Cardiac septum (tissue), 1 donor: ENCODE results near the gene ANKRD11. TPM values are rescaled to one million over a fixed set of nuclear protein-coding genes. Genes with fewer than 3 reads are reported as not detected.
A peak's percentile ranks its signal among the peaks of the same experiment; 100 is the strongest.
"Not testable (repeated sequence)": the region's sequence is repeated elsewhere in the genome, so short reads cannot be mapped to it uniquely, and the experiment has no call there.

Source experiments
- DNase-seq: peaks from one replicate; pipeline ENCODE4 v3.0.0-alpha.2; 2020; ENCODE audit warnings: low spot score
- intact Hi-C: fragments of 100-400 bp; cut with DNase I; formaldehyde crosslinking; loops from one replicate; pipeline ENCODE4 v1.14.0; 2022
- total RNA-seq: library from RNA; stranded (reverse); fragmentation: NEBNext Ultra II Directional; extraction: Animal tissue kit (Norgen Biotek cat#: 25700); gene quantifications from one replicate; pipeline ENCODE4 v1.2.1, GENCODE V29; 2021
- donor health status: DM: no; HTN: no; CAD: no.

ANKRD11 gene
- total RNA-seq, 1 donor from 2014 or later, result 77.9 TPM

DNA sequence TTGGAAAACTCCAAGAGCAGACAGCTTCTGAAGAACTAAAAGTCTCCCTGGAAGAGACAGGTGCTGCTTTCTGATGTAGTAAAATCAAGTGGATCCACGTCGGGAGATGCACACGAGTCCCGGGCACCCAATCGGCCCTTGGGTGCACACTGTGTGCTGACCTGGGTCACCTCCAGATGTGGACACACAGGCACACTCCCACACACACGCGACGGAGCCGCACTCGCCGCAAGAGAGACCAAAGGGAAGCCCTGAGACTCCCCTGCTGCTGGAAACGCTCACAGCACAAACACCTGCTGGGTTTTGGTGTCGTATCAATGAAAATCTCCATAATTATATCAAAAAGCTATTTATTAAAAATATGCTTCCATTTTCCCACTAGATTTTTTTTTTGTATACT is 94.2 kb downstream of the ANKRD11 start:
- no peak for DNase-seq
- intact Hi-C loops, result loop anchor here (5.0 kb wide), 1 partner anchor 91 kb away; no protein-coding TSS in a partner anchor

- intact Hi-C loops, result loop anchor here (5.0 kb wide), 1 partner anchor 92 kb away; no protein-coding TSS in a partner anchor
- DNase-seq, result peak; percentile 89
Measured at GRCh38 chr16:89395150-89396142, 94.9 kb downstream of the ANKRD11 start.

GRCh38 chr16:89393738-89394406 is 96.5 kb downstream of the ANKRD11 start:
- no peak for DNase-seq
- intact Hi-C loops, result no loop called here

- no peak for DNase-seq
- intact Hi-C loops, result no loop called here
Measured at GRCh38 chr16:89392881-89393737, 97.3 kb downstream of the ANKRD11 start.

DNA sequence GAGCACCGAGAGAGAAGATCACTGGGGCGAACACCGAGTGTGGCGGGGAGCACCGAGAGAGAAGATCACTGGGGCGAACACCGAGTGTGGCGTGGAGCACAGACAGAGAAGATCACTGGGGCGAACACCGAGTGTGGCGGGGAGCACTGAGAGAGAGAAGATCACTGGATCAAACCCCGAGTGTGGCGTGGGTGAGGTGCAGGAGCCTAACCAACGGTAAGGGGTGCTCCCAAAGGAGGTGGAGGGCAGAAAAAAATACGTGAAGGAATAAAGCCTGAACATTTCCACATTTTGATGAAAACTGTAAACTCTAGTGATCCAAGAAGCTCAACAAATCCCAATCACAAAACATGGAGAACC is 100.2 kb downstream of the ANKRD11 start:
- DNase-seq, intact Hi-C loops: not testable (repeated sequence)

- intact Hi-C loops, DNase-seq: not testable (repeated sequence)
Measured at GRCh38 chr16:89389504-89390223, 100.7 kb downstream of the ANKRD11 start.

DNA sequence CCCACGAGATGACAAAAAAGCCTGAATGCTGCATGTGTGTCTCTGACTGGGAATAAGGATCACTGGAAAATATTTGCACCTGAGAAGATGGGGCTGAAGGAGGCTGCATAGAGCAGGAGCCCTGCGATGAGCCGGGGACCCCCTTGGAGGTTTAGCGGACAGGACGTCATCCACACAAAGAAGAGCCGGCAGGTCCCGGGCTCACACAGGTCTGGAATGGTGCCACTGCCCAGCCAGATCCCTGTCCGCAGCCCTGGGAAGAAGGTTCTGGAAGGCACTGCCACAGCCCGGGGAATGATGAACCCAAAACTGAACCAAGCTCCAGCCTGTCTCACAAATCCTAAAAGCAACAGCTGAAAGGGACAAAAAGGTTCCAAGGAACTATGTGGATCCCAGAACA is 101.8 kb downstream of the ANKRD11 start:
- intact Hi-C loops, result no loop called here
- no peak for DNase-seq

DNA sequence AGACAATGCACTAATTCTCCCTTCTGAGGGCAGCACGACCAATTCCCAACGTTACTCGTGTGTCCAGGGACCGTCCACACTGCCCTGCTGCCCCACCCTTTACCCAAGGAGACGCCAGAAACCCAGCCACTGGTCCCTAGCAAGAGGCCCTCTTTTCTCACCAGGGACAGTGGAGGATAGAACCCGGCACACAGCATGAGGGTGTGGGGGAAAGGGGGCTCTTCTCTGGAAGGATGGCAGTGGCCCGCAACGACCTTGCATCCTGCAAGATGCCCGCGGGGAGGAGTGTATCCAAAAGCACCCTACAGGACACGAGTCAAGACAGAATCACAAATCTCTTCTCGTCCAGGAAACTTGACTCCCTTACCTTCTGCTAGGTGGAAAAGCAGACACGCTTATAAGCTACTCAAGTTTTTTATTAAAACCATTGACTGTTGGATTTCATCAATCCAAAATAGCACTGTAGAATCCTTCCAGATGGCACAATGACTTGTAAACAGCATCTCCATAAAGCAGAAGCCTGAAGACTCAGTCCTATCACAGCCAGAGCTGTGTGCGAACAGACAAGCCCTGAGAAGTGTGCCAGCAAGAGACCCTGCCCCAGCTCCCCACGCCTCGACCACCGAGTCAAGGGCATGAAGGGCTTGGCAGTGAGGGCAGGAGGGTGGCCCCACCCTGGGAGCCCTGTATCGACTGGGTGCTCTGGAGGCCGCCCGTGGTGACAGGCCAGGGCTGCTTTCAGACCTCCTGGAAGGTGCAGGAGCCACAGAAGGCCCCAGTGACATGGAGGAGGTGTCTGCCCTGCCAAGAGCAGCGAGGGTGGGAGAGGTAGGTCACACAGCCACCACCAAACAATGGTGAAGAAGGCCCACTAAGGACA is 103.8 kb downstream of the ANKRD11 start:
- DNase-seq, result no peak
- intact Hi-C loops, result no loop called here

DNA sequence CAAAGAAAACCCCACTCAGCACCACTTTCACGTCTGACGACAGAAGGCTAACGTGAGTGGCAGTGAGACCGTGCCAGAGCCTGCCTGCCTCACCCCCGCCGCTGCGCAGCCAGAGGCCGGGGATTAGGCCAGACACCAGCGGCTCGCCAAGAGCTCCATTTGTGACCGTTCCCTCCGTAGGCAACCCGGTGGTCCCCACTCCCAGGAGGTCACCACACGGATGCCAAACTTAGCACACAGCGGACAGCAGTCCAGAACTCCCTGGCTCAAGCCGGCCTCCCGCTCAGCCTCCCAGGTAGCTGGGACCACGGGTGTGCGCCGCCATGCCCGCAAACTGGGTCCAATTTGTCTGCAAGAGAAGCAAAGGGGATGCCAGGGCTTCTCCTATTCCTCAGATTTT is 104.6 kb downstream of the ANKRD11 start:
- no peak for DNase-seq
- intact Hi-C loops, result no loop called here

DNA sequence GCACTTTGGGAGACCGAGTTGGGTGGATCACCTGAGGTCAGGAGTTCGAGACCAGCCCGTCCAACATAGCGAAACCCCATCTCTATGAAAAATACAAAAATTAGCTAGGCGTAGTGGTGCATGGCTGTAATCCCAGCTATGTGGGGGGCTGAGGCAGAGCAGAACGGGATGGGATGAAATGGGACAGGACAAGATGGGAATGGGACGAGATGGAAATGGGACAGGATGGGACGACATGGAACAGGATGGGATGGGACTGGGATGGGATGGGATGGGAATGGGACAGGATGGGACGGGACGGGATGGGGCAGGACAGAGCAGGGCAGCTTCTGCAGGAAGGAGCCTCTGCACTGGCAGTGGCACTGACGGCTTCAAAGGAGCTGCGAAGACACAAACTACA is 106.1 kb downstream of the ANKRD11 start:
- DNase-seq, result no peak
- intact Hi-C loops, result no loop called here

DNA sequence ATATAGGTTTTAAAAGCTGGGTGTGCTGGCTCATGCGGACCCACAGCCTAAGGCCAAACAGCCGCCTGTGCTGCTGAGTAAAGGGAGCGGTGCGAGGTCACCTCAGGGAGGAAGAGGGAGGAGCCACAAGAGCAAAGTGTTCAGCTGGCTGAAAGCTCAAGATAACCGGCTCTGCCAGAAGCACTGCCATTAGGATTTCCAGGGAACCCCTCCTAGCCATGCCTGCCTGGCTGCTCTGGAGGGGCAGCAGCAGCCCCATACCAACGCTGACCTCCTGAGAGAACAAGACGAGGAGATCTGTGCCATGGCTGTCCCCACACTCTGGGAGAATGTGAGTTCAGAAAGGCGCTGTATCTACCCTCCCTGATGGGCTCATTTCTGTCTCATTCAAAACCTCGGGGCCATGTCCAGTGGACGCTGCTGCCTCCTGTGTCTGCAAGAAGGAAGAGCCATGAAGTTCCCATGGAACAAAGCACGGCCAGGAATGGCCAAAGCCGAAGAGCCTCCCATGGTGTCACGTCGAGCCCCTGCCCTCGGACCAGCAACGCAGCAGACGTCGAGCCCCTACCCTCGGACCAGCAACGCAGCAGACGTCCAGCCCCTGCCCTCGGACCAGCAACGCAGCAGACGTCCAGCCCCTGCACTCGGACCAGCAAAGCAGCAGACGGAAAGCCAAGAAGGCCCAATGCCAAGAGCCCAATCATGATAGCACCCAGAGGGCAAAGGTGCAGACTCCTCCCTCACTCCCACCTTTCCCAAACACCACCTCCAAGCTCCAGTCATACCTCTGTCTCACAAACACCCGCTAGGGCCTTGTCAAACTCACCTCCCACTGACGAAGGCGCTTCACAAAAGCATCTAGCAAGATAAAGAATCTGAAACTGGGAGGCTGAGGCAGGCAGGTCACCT is 107.0 kb downstream of the ANKRD11 start:
- no peak for DNase-seq
- intact Hi-C loops, result no loop called here

- DNase-seq, intact Hi-C loops: not testable (repeated sequence)
Measured at GRCh38 chr16:89382555-89382954, 107.8 kb downstream of the ANKRD11 start.

GRCh38 chr16:89381788-89382187 is 108.6 kb downstream of the ANKRD11 start:
- intact Hi-C loops, result no loop called here

GRCh38 chr16:89380681-89381080 is 109.7 kb downstream of the ANKRD11 start:
- intact Hi-C loops, result no loop called here
- no peak for DNase-seq

More at GRCh38 chr16:89381788-89382187, 108.6 kb downstream of the ANKRD11 start:
- DNase-seq, result no peak

GRCh38 chr16:89378947-89379771 is 111.2 kb downstream of the ANKRD11 start:
- no peak for DNase-seq
- intact Hi-C loops, result no loop called here

DNA sequence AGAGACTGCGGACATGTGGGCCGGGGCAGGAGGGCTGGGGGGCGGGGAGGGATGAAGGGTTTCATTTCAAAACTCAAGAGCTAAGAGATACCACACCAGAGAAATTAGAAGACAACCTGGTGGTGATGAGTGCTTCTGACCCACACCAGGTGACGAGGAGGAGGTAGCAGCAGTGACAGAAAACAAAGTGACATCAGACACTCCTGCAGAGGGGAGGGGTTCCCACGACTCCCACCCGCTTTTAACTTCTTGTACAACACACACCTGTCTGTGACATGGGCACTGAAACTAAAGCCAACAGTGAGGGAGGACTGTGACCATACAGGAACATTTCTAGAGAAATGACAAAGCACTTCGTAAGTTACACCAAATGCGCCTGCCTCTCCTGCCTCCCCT is 112.9 kb downstream of the ANKRD11 start:
- intact Hi-C loops, result no loop called here
- no peak for DNase-seq
